Left renal pelvis (tissue), 4 donors: ENCODE data around the gene HOXD4. TPM values are rescaled to one million over a fixed set of nuclear protein-coding genes. Genes with fewer than 3 reads are reported as not detected.

Experiments
- DNase-seq, 4 donors: peaks; one replicate each; pipeline ENCODE4 v3.0.0-alpha.2; 2013; ENCODE audit warnings: low read depth in 4 of 4, low spot score in 3 of 4
- polyA plus RNA-seq, 4 donors: library from polyadenylated mRNA; unstranded; fragments of 120-200 nt; gene quantifications; one replicate each; pipeline ENCODE4 v1.2.1, GENCODE V29; 2013; ENCODE audit not compliant: insufficient read length in 4 of 4

HOXD4 gene
- polyA plus RNA-seq, 4 donors: 32.9 to 66.2 (median 39.4) TPM

DNA sequence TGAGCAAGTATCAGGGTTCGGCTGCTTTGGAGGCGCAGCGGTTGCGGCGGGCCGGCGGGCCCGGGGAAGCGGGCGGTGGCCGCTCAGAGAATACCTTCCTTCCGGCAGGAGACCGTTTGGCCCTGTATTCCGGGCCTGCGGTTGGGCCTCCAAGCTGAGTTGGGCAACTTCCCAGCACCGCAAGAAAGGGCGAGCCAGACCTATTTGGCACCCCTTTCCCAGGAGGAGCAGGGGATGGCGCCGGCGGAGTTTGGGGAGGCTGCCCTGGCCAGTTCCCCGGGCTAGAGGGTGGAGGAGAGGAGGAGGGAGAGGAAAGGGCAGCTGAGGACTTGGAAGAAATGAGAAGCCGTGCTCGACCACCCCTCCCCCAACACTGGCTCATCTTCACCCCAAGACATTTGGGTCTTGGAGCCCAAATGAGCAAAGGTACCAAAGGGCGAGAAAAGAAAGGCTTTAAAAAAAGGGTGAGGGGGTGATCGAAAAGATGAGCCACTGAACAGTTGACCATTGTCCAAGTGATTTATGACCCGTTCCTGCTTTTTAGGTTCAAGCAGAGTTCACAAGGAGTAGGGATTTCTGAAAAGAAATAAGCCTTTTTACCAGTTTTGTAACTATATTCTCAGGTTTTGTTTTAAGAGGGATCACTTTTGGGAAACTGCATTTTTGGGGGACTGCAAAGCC is 14.2 kb downstream of the HOXD4 start:
- DNase-seq: no peak

DNA sequence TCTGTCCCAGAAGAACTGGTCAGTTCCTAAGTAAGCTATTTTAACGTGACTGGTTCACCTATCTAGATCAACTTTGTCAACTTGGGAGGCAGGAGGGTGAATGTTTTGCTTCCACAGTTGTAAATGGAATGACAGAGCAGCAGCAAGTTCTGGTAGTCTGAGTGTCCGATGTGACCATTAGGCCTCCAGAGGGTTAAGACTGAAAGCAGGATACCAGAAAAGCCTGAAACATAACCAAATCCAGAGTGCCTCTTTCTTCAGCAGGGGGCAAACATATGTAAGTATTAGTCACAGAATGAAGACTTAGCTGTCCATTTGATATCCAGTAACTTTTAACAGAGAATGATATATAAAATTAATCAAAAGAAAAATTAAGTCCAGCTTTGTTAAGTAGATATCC is 14.9 kb downstream of the HOXD4 start:
- no peak for DNase-seq

DNA sequence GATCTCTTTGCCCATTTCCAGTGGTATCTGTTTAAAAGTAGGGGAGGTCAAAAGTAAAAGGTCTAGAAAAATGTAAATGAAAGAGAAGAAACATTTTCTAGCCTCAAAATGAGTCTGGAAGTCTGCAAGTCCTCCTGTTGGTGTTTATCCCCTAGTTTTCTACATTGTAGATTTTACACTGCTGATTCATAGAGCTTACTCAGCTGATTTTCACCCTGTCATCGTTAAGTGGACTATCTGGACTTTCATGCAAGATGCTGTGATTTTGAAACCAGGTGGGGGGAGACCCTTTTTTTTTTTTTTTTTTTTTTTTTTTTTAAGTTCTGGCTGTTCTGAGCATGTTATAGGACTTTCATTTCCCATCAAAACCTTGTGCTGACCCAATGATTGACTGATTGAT is 16.0 kb downstream of the HOXD4 start:
- DNase-seq: no peak

DNA sequence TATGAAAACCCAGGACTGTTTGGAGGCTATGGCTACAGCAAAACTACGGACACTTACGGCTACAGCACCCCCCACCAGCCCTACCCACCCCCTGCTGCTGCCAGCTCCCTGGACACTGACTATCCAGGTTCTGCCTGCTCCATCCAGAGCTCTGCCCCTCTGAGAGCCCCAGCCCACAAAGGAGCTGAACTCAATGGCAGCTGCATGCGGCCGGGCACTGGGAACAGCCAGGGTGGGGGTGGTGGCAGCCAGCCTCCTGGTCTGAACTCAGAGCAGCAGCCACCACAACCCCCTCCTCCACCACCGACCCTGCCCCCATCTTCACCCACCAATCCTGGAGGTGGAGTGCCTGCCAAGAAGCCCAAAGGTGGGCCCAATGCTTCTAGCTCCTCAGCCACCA is 17.8 kb downstream of the HOXD4 start:
- no peak for DNase-seq

DNA sequence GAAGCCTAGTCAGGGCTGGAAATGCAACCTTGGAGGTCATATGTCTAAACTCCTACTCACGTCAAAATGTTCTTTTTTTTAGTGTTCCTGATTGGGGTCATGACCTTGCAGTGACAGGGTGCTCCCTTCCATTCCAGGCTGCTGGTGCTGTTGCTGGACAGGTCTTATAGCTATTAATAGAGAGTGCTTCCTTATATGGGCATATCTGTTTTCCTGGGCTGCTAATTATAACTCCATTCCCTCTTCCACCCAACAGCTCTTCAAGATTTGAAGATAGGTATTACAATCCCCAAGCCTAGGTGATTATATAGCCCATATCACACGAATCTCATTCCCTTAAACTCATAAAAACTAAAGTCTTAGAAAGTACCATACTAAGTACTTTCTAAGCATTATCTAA is 18.4 kb downstream of the HOXD4 start:
- no peak for DNase-seq

DNA sequence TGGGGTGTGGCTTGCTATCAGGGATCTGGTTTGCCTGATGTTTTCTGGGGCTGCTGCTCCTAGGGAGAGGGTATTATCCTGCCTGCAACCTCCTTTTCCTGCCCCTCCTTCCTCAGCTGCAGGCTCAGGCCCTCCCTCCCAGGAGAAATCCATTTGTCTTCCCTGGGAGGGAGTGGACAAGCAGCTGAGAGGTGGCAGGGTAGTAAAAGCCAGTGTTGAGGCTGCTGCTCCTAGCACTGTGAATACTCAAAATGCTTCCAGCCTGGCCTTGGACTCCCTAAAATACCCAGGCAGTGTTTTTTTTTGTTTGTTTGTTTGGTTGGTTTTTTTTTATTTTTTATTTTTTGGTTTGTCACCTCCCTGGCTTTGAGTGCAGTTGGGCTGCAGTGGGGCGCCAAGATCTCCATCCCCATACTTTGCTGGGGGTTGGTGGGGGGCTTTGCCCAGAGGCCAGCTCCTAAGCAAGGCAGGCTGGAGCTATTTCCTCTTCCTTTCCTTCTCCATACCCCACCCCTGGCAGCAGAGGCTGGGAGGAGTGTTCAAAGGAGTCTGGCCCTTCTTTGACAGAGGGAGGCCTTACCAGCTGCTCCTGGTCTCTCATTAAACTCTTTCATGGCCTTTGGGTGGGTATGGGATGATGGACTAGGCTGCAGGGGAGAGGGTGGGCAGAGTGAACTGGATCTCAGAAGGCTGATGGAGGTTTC is 19.4 kb downstream of the HOXD4 start:
- DNase-seq: no peak

DNA sequence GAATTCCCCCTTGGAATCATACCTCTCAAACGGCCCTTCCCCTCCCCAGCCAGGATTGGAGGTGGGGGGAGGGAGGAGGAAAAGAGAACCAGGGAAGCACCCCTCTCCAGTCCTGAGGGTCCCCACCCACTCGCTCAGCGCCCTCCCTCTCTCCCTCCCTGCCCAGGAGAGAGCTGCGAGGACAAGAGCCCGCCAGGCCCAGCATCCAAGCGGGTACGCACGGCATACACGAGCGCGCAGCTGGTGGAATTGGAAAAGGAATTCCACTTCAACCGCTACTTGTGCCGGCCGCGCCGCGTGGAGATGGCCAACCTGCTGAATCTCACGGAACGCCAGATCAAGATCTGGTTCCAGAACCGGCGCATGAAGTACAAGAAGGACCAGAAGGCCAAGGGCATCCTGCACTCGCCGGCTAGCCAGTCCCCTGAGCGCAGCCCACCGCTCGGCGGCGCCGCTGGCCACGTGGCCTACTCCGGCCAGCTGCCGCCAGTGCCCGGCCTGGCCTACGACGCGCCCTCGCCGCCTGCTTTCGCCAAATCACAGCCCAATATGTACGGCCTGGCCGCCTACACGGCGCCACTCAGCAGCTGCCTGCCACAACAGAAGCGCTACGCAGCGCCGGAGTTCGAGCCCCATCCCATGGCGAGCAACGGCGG is 20.1 kb downstream of the HOXD4 start:
- no peak for DNase-seq

DNA sequence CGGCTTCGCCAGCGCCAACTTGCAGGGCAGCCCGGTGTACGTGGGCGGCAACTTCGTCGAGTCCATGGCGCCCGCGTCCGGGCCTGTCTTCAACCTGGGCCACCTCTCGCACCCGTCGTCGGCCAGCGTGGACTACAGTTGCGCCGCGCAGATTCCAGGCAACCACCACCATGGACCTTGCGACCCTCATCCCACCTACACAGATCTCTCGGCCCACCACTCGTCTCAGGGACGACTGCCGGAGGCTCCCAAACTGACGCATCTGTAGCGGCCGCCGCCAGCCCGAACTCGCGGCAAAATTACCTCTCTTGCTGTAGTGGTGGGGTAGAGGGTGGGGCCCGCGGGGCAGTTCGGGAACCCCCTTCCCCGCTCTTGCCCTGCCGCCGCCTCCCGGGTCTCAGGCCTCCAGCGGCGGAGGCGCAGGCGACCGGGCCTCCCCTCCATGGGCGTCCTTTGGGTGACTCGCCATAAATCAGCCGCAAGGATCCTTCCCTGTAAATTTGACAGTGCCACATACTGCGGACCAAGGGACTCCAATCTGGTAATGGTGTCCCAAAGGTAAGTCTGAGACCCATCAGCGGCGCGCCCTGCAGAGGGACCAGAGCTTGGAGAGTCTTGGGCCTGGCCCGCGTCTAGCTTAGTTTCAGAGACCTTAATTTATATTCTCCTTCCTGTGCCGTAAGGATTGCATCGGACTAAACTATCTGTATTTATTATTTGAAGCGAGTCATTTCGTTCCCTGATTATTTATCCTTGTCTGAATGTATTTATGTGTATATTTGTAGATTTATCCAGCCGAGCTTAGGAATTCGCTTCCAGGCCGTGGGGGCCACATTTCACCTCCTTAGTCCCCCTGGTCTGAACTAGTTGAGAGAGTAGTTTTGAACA is 20.9 kb downstream of the HOXD4 start:
- DNase-seq: no peak

DNA sequence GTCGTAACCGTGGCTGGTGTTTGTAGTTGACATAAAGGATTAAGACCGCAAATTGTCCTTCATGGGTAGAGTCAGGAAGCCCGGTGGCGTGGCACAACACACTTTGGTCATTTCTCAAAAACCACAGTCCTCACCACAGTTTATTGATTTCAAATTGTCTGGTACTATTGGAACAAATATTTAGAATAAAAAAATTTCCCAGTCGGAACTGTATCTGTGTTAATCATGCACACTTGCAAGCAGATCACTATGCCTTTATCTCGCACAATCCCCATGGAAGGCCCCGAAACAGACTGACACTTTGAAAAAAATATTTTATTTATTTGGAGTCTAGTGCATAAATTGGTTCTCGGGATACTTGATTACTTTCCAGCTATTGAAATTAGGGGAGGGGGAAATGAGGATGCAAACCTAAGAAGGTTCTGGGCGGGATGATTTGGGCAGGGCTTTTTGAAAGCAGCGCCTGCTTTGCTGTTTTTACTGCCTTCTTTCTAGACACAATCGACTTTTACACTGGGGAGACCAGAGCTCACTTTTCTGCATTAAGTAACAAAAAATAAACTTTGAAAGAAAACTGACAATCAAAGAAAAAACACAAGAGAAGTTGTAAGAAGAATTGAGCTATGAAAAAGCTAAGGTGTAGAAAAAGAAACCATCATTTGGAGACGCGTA is 21.7 kb downstream of the HOXD4 start:
- DNase-seq: no peak

DNA sequence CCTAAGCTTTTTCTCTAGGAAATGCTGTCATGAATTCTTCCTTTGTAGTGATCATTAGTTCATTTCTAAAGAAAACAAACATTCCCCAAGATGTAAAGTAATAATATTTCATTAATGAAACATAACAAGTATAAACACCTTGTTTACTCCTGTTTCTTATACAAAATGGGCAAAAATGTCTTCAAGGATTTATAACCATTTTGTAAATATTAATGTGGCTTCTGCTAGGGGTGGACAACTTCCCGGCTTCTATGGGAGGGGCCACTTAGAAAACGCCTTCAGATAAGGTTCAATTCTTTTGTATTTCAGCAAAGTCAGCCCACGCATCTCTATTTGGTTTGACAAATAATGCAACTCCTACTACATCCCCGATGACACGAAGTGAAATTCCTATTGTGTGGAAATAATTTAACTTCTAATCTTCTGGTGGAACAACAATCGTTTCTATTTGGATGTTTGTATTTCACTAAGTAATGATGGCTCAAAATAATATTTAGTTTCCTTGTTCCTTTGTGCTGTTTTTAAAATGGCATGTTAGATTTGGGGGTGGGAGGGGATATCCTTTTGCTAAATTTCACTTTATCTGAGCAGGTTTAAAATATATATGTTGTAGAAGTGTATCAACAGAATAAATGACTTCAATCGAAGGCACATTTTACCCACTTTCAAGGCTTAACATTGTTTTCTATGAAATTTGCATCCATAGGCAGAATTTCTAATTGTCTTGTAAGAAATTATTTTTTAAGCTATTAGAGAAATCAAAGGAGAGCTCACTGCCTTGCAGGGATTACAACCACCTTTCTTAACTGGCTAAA is 22.4 kb downstream of the HOXD4 start:
- DNase-seq: no peak

DNA sequence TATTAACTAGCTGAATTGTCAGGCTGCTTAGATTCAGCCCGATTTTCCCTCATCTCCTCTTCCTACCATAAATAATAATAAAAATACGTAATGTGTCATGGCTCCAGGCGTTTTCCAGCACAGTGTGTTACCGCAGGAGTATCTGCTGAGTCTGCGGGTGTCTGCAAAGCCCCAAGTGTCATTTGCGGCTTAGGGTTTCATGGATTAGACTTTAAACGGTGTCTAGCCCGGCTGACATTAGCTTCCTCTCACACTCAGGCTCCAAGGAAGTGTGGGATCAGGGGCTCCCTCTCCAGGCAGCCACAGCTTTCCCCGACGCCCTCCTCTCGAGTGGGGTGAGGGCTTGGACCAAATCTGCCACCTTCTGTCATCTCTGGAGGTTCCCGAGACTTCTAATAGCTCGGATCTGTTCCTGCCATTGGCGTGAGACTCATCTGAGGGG is 23.1 kb downstream of the HOXD4 start:
- DNase-seq: no peak

DNA sequence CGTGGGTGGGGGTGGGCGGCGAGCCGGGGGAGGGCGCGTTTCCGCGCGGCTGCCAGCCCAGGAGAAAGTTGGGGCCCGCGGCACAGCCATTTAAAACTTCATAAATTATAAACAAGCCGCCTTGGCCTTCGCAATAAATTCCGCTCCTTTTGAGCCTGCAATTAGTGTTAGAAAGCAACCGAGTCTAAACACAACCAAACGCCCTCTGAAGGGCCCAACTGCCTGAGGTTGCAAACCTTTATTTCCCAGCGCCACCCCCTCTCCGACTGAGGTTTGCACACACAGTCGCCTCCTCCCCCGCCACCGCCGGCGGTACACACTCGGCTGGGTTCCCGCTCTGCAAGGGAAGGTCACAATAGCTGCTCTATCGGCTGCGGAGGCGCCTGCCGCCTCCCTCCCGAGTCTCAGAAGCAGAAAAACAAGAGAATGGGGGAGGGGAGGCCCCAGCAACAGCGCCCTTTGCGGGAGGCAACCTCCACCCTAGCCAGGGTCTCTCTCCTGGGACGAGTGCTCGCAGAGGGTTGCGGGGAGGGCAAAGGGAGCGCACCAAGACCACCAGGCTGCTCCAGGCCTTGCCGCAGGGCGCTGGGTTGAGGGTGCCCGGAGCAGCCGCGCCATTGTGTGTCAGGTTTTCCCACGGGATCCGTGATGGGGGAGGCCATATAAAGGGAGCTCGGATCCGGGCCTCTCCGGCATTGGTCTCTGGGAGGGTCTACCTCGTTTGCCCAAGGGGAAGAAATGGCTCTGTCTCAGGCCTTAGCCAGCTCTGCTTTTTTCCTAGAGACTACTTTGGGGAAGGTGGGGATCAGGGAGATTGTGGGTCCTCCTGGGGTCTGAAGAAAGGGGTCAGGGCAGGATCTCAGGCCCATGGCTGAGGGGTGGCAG is 23.7 kb downstream of the HOXD4 start:
- peak in 1 of 4 donors; percentile 87 for DNase-seq

DNA sequence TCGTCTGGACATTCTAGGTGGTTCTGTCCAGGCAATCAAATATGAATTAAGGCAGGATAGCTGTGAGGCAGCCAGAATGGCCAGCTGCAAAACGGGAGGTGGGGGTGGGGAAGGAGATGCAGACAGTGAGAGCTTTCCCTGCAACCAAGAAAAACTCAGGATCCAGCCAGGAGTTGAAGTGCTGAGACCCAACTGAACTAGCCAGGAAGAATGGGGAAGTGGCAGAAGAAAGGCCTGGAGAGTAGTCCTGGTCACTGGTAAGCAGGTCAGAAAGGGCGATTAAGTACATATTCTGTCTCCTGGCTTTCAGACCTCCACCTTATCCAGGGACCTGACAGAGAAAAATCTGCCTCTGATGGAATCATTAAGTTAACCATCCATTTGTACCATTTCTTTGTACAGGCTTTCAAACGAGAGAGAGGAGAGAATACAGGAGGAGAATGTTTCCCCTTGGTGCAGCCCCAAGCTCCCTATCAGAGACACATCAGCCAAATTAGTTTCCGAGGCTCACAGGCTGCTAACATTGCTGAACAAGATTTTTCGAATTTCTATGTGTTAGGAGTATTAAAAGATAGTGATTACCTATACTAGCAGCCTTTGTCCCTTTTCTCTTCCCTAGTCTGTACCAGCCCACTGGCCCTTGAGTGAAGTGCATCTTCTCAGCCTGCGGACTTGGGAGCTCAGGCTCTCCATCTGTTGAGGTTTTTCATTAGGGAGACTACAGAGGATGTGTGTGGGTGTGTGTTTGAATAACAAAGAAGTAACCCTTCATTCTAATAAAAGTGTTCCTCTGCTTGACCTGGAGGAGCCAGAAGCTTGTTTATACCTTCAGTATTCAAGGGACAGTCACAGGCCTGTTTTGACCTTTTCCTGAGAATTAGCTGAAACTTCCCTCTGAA is 24.6 kb downstream of the HOXD4 start:
- DNase-seq: no peak

DNA sequence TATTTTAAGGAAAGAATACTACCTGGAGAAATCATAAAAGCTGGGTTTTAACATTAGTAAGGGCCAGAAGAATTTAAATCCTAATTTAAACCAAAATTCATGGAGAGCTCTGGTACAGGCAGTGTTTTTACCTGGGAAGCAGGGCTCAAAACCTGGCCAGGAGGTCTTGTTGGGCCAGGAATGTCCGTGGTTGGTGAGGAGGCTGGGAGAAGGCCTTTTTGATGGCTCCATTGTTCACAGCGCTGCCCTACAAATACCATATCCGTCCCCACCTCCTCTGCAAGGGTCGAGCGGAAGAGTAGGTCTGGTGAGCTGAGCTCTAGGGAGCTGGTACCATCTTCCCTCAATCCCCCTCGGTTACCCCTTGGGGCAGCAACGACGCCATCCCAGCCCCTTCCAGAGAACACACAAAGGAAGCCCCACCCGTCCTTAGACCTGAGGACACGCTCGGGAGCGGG is 26.3 kb downstream of the HOXD4 start:
- DNase-seq: no peak

DNA sequence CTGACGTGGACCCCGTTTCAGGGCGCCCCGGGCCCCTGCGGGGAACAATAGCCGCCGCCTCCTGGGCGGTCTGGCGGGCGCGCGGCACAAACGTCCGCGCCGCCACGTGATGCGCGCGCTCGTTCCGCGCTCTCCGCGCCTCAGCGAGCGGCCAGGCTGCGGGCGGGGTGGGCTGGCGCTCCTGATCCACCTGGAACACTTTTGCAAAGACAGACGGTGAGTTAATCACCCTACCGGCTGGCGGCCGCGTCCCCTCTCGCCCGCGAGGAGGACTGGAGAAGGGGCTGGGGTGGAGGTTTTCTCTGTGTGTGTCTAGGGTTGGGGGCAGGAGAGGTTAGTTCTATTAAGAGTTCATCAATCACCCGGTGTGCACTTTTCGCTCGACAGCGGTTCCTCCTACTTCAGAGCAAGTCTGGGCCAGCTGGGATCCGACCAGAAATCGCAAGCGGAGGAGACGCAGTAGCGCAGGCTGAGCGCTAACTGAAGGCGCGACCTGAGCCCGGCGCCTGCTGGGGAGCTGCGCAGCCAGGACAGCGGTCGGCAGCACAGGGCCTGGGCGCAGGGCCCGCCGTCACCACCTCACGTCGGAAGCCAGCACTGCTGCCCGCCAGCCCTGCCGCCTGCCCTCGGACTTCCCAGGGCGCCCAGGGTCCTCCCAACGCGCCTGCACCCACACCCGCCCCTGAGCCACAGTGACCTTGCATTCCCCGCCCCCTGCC is 26.8 kb downstream of the HOXD4 start:
- no peak for DNase-seq

DNA sequence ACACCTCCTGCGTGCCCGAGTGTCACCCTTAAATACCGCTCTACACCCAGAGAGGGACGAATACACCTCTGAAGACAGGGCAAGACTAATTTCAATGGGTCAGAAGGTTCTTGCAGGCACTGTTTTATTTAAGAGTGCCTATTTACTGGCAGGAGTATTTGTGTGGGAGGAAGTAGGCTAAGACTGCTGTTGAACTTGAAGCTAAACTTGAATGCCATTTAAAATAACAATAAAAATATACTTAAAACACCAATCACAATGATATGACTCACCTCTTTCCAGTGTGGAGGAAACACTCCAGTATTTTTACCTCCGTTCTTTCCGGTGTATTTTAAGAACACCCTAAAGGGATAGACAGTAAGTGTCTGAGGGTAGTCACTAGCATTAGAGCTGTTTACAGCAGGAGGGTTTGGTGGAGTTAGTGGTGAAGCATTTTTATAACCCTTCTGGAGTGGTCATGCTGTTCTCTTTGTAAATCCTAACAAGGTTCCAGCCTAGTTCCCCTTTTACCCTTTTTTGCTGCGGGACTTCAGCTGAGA is 27.5 kb downstream of the HOXD4 start:
- no peak for DNase-seq

DNA sequence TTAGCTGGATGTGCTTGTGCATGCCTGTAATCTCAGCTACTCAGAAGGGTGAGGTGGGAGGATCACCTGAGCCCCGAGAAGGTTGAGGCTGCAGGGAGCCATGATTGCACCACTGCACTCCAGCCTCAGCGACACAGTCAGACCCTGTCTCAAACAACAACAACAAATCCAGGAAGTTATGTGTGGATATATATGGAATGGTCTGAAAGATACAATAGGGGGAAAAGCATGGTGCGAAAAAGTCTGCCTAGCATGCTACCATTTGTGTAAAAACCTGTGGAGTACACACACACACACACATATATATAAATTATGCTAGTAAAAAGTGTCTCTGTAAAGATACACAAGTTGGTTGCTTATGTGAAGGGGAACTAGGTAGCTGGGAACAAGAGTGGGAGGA is 30.2 kb downstream of the HOXD4 start:
- DNase-seq: no peak
